Transverse colon (tissue), 4 donors: ENCODE measurements around the gene LYG1. TPM values are rescaled to one million over a fixed set of nuclear protein-coding genes. Genes with fewer than 3 reads are reported as not detected.

Source experiments
- DNase-seq: peaks from one replicate; pipeline ENCODE4 v3.0.0-alpha.2; 2019
- H3K27ac ChIP-seq, 4 donors: fragments of 200-600 bp; sonication (generic); 2 replicates each; pipeline ENCODE4 v1.5.1; 2016 to 2018; ENCODE audit warnings: inconsistent platforms in 4 of 4
- H3K27me3 ChIP-seq: fragments of 200-600 bp; sonication (generic); 2 replicates; pipeline ENCODE4 v1.5.1; 2017; ENCODE audit warnings: inconsistent platforms
- H3K36me3 ChIP-seq, 4 donors: fragments of 200-600 bp; sonication (generic); 2 replicates each; pipeline ENCODE4 v1.5.1; 2017 to 2019; ENCODE audit warnings: inconsistent platforms in 4 of 4
- H3K4me1 ChIP-seq, 4 donors: fragments of 200-600 bp; sonication (generic); 2 replicates each; pipeline ENCODE4 v1.5.1; 2017 to 2020; ENCODE audit warnings: inconsistent platforms in 4 of 4
- H3K4me3 ChIP-seq, 4 donors: fragments of 200-600 bp; sonication (generic); 1 replicate in 1 of 4; 2 replicates in 3 of 4; pipeline versions ENCODE4 v1.5.1 to v1.6.1; 2017 to 2019; ENCODE audit warnings: inconsistent platforms in 4 of 4
- H3K9me3 ChIP-seq, 2 donors: fragments of 200-600 bp; sonication (generic); 2 replicates each; pipeline ENCODE4 v1.5.1; 2017 to 2019; ENCODE audit warnings: inconsistent platforms in 2 of 2
- EP300 ChIP-seq: sonication (generic); formaldehyde crosslinking; IDR thresholded peaks from one replicate; pipeline ENCODE4 v1.6.1; 2017; ENCODE audit warnings: antibody characterized with exemption, low read depth
- POLR2A ChIP-seq: fragments of 450-650 bp; IDR thresholded peaks from one replicate; pipeline ENCODE4 v1.6.1; 2016; ENCODE audit warnings: antibody characterized with exemption, mild to moderate bottlenecking, moderate library complexity
- POLR2AphosphoS5 ChIP-seq, 3 donors: sonication (generic); formaldehyde crosslinking; IDR thresholded peaks; one replicate each; pipeline ENCODE4 v1.6.1; 2016; ENCODE audit warnings: antibody characterized with exemption in 3 of 3
- WGBS, 2 donors: methylation state at CpG; one replicate each; pipeline ENCODE4 v1.1.5; 2018; ENCODE audit warnings: low coverage in 1 of 2; 5-methylcytosine and 5-hydroxymethylcytosine counted together
- in situ Hi-C, 4 donors: fragments of 200-750 bp; cut with MboI; loops; one replicate each; pipeline versions ENCODE4 v1.15.0 to v1.15.1; 2017; ENCODE audit warnings: low sequenced_read_pairs in 3 of 4, low pct_ligation_motif_present in 1 of 4, low pct_unique_long_range_greater_than_20kb in 1 of 4
- intact Hi-C: fragments of 100-400 bp; cut with DNase I; formaldehyde crosslinking; loops from one replicate; pipeline ENCODE4 v1.15.1; 2023; ENCODE audit warnings: low total_unique reads
- total RNA-seq, 4 donors: library from RNA; depleted of rRNA; stranded (reverse); fragments of >200 nt; gene quantifications; one replicate each; pipeline ENCODE4 v1.1.0, GENCODE V29; 2016
- TF ChIP-seq, protein P1 (sequence below), 5 experiments: fragments of 200-600 bp in 3 of 5; fragments of 450-650 bp in 2 of 5; sonication (generic) in 3 of 5; IDR thresholded peaks; 1 replicate in 2 of 5; 2 replicates in 3 of 5; pipeline ENCODE4 v1.5.1; 2016 to 2017; ENCODE audit warnings: antibody characterized with exemption in 5 of 5, inconsistent platforms in 3 of 5, mild to moderate bottlenecking in 2 of 5, moderate library complexity in 1 of 5

The LYG1 gene
- total RNA-seq, 4 donors from 2014 or later = 1.5 TPM; not detected in 3

DNA sequence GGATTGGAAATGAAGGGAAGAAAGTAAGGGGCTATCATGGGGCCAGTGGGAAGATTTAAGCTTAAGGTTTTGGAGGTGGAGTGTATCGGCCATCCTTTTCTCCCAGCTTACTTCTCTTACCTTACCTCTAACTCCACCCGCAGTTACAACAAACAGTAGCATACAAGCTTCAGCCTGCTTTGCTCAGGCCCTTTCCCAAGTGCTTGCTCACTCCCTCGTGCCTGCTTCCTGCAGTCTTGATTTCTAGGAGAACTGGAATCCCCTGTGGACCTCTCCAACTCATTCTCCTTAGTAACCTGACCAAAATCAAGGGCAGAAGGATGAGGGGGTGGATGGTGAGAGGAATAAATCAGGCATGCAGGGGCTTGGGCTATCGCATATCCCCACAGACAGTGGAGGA, 39.8 kb downstream of the LYG1 start:
- no peak overlapping the region for H3K27ac ChIP-seq
- no peak overlapping the region for H3K4me3 ChIP-seq
- DNase-seq = no peak
- WGBS, 2 donors = 74 to 87% methylated on average over 3 to 4 of the region's 4 CpGs
- intact Hi-C loops = no loop called here
- no peaks in the 10 kb centered on the region for H3K9me3 ChIP-seq
- TF ChIP-seq, protein P1, sequence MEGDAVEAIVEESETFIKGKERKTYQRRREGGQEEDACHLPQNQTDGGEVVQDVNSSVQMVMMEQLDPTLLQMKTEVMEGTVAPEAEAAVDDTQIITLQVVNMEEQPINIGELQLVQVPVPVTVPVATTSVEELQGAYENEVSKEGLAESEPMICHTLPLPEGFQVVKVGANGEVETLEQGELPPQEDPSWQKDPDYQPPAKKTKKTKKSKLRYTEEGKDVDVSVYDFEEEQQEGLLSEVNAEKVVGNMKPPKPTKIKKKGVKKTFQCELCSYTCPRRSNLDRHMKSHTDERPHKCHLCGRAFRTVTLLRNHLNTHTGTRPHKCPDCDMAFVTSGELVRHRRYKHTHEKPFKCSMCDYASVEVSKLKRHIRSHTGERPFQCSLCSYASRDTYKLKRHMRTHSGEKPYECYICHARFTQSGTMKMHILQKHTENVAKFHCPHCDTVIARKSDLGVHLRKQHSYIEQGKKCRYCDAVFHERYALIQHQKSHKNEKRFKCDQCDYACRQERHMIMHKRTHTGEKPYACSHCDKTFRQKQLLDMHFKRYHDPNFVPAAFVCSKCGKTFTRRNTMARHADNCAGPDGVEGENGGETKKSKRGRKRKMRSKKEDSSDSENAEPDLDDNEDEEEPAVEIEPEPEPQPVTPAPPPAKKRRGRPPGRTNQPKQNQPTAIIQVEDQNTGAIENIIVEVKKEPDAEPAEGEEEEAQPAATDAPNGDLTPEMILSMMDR (IDR thresholded peaks at IDR 0.05) = no peak
- no peak for TF ChIP-seq EP300
- no peak for TF ChIP-seq POLR2A
- TF ChIP-seq POLR2AphosphoS5 (IDR thresholded peaks at IDR 0.05) = no peak
- no peaks in the 10 kb centered on the region for H3K36me3 ChIP-seq
- no peaks in the 10 kb centered on the region for H3K4me1 ChIP-seq
- H3K27me3 ChIP-seq = no peaks in the 10 kb centered on the region
- in situ Hi-C loops = no loop called here

DNA sequence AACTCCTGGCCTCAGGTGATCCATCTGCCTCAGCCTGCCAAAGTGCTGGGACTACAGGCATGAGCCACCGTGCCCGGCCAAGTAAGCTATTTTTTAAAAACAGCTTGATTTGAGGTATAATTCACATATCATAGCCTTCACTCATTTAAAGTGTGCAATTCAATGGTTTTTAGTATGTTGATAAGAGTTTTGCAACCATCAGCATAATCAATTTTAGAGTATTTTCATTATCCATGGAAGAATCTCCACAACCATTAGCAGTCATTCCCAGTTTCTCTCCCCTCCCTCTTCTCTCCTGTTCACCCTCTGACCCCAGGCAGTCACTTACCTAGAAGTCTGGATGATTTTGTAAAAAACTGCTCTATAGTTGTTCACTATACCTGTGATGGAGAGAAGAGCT, 40.8 kb downstream of the LYG1 start:
- Histone ChIP-seq H3K4me1 (no peaks in the 10 kb centered on the region), H3K27me3 (no peaks in the 10 kb centered on the region), H3K36me3 (no peaks in the 10 kb centered on the region), H3K9me3 (no peaks in the 10 kb centered on the region), H3K27ac (no peak overlapping the region), H3K4me3 (no peak overlapping the region)
- in situ Hi-C loops (no loop called here), intact Hi-C loops (no loop called here)
- TF ChIP-seq EP300 = no peak
- TF ChIP-seq POLR2A = no peak
- TF ChIP-seq, protein P1 (IDR thresholded peaks at IDR 0.05) = no peak
- no peak for TF ChIP-seq POLR2AphosphoS5 (IDR thresholded peaks at IDR 0.05)
- 96% methylated on average over 2 of the region's 2 CpGs; no CpG with 5 or more reads in 1 of the 2 donors for WGBS, 2 donors
- no peak for DNase-seq

DNA sequence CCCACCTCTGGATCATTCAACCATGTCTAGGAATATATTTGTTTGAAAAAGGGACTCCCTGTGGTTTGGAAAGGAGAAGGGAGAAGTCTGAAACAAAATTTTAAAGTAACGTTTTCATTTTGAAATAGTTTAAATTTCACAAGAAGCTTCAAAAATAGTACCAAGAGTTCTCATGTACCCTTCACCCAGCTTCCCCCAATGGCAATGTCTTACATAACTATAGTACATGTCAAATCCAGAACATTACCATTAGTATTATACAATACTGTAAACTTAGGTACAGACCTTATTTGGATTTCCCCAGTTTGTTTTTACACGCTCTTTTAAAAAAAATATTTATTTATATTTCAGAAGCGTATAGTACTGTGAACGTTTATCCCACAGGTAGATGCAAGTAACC, 41.5 kb downstream of the LYG1 start:
- Histone ChIP-seq H3K9me3 (no peaks in the 10 kb centered on the region), H3K4me3 (no peak overlapping the region), H3K27ac (no peak overlapping the region), H3K27me3 (no peaks in the 10 kb centered on the region), H3K4me1 (no peaks in the 10 kb centered on the region), H3K36me3 (no peaks in the 10 kb centered on the region)
- in situ Hi-C loops = no loop called here
- TF ChIP-seq, protein P1 (IDR thresholded peaks at IDR 0.05) = no peak
- no peak for TF ChIP-seq POLR2A
- no peak for TF ChIP-seq POLR2AphosphoS5 (IDR thresholded peaks at IDR 0.05)
- no peak for TF ChIP-seq EP300
- 82 to 96% methylated on average over 4 of the region's 4 CpGs for WGBS, 2 donors
- DNase-seq = no peak
- intact Hi-C loops = no loop called here

DNA sequence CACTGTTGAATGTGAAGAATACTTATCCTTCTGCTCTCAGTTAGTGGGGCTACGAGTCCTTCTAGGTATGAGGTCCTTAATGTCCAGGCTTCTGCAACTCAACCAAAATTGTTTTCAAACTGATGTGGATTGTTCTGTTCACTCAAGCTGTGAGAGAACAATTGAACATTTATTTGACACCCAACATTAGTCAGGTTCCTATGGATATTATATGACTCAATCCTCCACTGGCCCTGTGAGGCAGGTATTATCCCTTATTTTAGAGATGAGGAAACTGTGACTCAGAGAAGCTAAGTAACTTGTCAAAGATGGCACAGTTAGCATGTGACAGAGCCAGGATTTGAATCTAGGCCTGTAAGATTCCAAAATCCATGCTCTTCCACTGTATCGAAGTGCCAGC, 44.3 kb downstream of the LYG1 start:
- in situ Hi-C loops = no loop called here
- intact Hi-C loops = no loop called here
- Histone ChIP-seq H3K9me3 (no peaks in the 10 kb centered on the region), H3K27ac (no peak overlapping the region), H3K4me1 (no peaks in the 10 kb centered on the region), H3K36me3 (no peaks in the 10 kb centered on the region), H3K27me3 (no peaks in the 10 kb centered on the region), H3K4me3 (no peak overlapping the region)
- WGBS, 2 donors = 90% methylated on average over 2 of the region's 2 CpGs; no CpG with 5 or more reads in 1 of the 2 donors
- DNase-seq = no peak
- no peak for TF ChIP-seq EP300
- no peak for TF ChIP-seq POLR2A
- TF ChIP-seq, protein P1 (IDR thresholded peaks at IDR 0.05) = no peak
- TF ChIP-seq POLR2AphosphoS5 (IDR thresholded peaks at IDR 0.05) = no peak
